GM12864 (cell line): ENCODE results near the gene SEC22C.
"Not testable (repeated sequence)": the region's sequence is repeated elsewhere in the genome, so short reads cannot be mapped to it uniquely, and the experiment has no call there.

Experiments used
- DNase-seq: peaks from one replicate; pipeline ENCODE4 v3.0.0-alpha.2; 2011; ENCODE audit warnings: low read depth
- H3K4me3 ChIP-seq: 2 replicates; pipeline ENCODE4 v1.5.1; 2011; ENCODE audit warnings: mild to moderate bottlenecking, low read depth, low read length, control low read depth
- TF ChIP-seq, protein P1 (sequence below): IDR thresholded peaks from 2 replicates; pipeline ENCODE4 v1.5.1; 2011; ENCODE audit warnings: low read depth, mild to moderate bottlenecking, moderate library complexity, low read length, control low read depth, inconsistent platforms; ENCODE audit errors: missing control alignments

SEC22C gene

DNA sequence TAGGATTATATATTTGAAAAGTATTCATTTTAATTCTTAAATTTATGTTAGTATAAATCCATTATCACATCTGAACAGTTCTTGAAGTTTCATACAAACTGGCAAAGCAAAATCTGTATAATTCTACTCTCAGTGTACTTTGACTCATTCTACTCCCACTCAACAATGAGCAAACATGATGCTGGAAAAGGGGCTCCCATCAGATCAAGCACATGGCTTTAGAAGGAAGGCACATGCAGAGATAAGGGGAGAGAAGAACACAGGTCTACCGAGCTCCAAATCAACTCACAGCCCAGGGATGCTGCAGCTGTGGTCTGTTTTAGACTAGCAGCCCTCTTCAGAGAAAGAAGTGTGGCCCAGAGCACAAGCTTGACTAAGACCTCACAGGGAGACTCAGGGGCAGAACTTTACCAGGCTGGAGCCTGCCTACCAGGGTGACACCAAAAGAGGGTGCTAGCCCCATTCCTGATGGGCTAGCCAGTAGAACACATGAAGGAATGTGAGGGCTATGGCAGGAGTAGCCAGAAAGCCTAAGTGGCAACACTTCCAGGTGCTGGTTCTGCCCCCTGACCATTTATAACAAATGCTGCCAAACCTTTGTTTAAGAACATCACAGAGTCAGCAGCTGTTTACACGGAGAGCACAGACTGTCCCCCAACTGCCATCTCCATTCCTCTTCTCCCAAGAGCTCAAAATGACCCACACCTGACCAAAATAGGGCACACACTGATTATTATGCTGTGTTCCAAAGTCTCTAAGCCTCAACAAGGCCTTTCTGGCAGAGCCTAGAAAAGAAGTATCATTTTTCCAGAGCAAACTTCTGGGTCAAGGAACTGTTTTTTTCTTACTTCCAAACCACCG lies 19.5 kb downstream of the SEC22C start:
- no peak overlapping the region for H3K4me3 ChIP-seq
- TF ChIP-seq, protein P1, sequence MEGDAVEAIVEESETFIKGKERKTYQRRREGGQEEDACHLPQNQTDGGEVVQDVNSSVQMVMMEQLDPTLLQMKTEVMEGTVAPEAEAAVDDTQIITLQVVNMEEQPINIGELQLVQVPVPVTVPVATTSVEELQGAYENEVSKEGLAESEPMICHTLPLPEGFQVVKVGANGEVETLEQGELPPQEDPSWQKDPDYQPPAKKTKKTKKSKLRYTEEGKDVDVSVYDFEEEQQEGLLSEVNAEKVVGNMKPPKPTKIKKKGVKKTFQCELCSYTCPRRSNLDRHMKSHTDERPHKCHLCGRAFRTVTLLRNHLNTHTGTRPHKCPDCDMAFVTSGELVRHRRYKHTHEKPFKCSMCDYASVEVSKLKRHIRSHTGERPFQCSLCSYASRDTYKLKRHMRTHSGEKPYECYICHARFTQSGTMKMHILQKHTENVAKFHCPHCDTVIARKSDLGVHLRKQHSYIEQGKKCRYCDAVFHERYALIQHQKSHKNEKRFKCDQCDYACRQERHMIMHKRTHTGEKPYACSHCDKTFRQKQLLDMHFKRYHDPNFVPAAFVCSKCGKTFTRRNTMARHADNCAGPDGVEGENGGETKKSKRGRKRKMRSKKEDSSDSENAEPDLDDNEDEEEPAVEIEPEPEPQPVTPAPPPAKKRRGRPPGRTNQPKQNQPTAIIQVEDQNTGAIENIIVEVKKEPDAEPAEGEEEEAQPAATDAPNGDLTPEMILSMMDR: no peak
- DNase-seq: no peak

DNA sequence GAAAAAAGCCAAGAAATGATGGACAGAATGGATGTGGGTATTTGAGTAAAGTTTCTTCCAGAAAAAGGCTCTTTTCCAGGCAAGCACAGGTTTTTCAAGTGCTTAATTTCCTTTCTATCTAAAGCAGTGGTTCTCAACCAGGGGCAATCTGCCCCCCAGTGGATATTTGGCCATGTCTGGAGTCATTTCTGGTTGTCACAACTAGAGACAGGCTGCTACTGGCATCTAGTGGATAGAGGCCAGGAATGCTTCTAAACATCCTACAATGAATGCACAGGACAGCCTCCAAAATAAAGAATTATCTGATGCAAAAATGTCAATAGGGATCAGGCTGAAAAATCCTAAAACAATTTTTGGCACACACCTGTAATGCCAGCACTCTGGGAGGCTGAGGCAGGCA lies 23.9 kb downstream of the SEC22C start:
- no peak overlapping the region for H3K4me3 ChIP-seq
- DNase-seq: no peak
- TF ChIP-seq, protein P1: no peak

DNA sequence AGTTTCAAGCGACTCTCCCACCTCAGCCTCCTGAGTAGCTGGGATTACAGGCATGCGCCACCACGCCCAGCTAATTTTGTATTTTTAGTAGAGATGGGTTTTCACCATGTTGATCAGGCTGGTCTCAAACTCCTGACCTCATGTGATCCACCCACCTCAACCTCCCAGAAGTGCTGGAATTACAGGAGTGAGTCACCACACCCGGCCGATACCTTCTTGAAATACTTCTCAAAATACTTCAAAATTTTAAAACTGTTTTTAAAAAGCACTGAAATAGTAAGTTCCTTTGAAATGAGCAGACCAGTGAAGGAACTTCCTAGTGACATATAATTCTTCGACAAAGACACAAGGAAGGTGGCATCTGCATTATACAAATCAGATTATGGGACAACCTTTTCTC lies 24.9 kb downstream of the SEC22C start:
- H3K4me3 ChIP-seq, DNase-seq: not testable (repeated sequence)

DNA sequence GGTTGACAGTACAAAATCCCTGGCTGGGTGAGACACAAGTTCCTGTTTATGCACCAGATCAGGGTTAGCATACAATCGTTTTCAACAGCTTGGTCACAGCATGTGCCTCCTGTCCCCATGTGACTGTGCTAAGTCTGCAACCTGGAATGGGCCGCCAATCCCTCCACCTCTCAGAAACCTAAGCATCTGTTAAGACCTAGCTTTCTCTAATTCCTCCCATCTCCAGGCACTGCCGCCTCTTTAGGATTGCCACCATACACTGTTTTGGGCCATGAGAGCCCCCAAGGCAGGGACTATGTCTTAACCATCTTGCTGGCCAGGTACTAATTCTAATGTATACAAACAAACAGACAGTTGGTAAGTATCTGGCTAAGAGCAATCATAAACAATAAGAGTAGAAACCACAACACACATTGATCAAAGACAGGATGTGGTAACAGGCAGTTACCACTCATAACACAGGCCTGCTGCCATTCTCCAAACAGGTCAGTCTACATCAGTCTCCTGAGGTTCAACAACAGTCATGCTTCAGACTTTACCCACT lies 25.6 kb downstream of the SEC22C start:
- H3K4me3 ChIP-seq: no peak overlapping the region
- DNase-seq: no peak
- TF ChIP-seq, protein P1: no peak

DNA sequence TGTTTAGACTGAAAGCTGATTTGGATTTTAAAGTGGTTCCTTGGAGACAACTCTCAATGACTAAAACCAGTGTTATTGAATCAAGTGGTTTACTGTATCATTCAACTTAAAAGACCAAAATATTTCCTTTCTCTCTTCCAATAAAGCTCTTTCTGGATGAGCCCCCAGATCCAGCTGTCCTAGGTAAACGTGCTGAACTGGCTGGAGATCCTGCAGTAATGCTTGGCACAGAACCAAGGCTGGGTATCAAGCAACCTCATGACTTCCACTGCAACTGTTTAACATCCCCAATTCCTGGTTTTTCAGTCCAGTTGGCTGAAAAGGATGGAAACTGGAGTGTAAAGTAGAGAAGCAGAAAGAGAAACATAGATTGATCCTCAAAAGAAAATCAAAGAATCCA lies 28.9 kb downstream of the SEC22C start:
- TF ChIP-seq, protein P1: no peak
- no peak overlapping the region for H3K4me3 ChIP-seq

DNA sequence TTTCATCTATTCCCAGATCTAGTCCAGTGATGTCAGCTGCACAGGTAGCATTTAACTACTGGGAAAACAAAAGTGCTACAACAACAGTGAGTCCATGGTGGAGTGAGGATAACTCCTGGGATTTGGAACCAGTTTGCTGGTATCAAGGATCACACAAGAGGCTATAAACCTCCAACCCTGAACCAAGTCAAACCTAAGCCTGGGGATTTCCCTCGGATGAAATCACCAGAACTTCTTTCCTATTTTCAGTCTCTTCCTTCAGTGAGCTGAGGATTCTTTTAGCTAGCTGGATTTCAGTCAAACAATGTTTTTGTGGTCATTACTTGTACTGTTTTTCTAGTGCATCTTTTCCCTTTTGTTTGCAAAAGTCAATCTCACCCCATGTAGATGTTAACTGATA lies 31.5 kb downstream of the SEC22C start:
- no peak for DNase-seq
- TF ChIP-seq, protein P1: no peak
- no peak overlapping the region for H3K4me3 ChIP-seq

More for the DNA sequence above, 28.9 kb downstream of the SEC22C start:
- no peak for DNase-seq

DNA sequence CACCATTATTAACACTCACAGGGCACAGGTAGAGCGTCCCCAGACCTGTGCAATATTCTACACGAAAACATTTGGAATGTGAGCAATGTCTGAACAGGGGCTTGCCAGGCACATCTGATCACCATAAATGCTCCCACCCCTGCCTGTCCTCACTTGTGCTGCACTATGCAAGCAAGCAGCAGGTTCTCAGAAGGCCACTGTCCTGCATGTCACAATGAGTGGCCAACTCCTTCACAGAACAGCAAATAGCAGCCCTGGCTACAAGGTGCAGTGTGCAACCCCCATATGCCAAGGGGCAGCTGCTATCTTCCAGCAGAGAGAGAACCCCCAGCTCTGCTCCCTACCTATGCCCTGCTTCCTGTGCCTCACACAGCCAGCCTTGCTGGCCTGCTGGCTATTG lies 32.6 kb downstream of the SEC22C start:
- DNase-seq: no peak
- no peak overlapping the region for H3K4me3 ChIP-seq
- TF ChIP-seq, protein P1: no peak
